ENCODE data around the gene PRKCG.
A peak's percentile ranks its signal among the peaks of the same experiment; 100 is the strongest.
"Not testable (repeated sequence)": the region's sequence is repeated elsewhere in the genome, so short reads cannot be mapped to it uniquely, and the experiment has no call there.

PRKCG gene

GRCh38 chr19:53942001-53942786 lies 60.2 kb downstream of the PRKCG start:
- no peak for DNase-seq (ENCODE audit: low spot score)

GRCh38 chr19:53944416-53944815 lies 62.4 kb downstream of the PRKCG start:
- DNase-seq (ENCODE audit: low spot score): no peak

GRCh38 chr19:53944933-53945332 lies 62.9 kb downstream of the PRKCG start:
- DNase-seq (ENCODE audit: low spot score): no peak

- peak; percentile 12 for DNase-seq (ENCODE audit: low spot score)
Measured at GRCh38 chr19:53945441-53945840, 63.4 kb downstream of the PRKCG start.

GRCh38 chr19:53945998-53946397 lies 64.0 kb downstream of the PRKCG start:
- DNase-seq (ENCODE audit: low spot score): no peak

GRCh38 chr19:53947624-53948023 lies 65.6 kb downstream of the PRKCG start:
- DNase-seq (ENCODE audit: low spot score): peak; percentile 17

- DNase-seq (ENCODE audit: low spot score): not testable (repeated sequence)
Measured at GRCh38 chr19:53948611-53949010, 66.6 kb downstream of the PRKCG start.

- DNase-seq (ENCODE audit: low spot score): no peak
Measured at GRCh38 chr19:53951436-53951835, 69.4 kb downstream of the PRKCG start.

GRCh38 chr19:53951947-53952346 lies 70.0 kb downstream of the PRKCG start:
- DNase-seq (ENCODE audit: low spot score): no peak

- DNase-seq (ENCODE audit: low spot score): no peak
Measured at GRCh38 chr19:53953383-53953782, 71.4 kb downstream of the PRKCG start.

Data from SK-N-DZ (cell line).